ENCODE results near the gene B4GALT5.

DNA sequence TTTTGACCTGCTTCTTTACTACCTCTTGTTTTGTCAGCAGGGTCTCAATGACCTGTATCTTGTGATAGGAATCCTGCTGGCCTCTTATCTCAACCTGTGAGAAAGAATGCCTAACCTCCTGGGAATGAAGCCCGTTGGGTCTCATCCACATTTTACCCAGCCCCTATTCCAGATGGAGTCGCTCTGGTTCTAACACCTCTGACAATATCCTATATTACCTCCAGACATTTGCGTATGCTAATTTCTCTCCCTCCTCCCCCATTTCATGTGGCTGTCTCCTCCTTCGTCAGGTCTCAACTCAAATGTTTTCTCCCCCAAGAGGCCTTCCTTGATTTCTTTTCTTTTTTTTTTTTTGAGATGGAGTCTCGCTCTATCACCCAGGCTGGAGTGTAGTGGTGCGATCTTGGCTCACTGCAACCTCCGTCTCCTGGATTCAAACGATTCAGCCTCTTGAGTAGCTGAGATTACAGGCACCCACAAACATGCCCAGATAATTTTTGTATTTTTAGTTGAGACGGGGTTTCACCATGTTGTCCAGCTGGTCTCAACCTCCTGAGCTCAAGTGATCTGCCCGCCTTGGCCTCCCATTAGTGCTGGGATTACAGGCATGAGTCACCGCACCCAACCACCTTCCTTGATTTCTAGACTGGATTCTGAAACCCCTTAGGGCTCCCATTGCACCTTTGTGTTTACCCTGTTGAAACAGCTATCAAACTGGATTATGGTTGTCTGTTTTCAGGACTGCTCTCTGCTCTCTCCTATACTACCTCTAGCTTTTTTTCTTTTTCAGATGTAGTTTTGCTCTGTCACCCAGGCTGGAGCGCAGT, 49.5 kb upstream of the B4GALT5 start:
- TF ChIP-seq, protein P1, sequence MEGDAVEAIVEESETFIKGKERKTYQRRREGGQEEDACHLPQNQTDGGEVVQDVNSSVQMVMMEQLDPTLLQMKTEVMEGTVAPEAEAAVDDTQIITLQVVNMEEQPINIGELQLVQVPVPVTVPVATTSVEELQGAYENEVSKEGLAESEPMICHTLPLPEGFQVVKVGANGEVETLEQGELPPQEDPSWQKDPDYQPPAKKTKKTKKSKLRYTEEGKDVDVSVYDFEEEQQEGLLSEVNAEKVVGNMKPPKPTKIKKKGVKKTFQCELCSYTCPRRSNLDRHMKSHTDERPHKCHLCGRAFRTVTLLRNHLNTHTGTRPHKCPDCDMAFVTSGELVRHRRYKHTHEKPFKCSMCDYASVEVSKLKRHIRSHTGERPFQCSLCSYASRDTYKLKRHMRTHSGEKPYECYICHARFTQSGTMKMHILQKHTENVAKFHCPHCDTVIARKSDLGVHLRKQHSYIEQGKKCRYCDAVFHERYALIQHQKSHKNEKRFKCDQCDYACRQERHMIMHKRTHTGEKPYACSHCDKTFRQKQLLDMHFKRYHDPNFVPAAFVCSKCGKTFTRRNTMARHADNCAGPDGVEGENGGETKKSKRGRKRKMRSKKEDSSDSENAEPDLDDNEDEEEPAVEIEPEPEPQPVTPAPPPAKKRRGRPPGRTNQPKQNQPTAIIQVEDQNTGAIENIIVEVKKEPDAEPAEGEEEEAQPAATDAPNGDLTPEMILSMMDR (optimal IDR thresholded peaks at IDR 0.05 in 1 of 3, IDR thresholded peaks at IDR 0.05 in 1 of 3, conservative IDR thresholded peaks at IDR 0.05 in 1 of 3; ENCODE audit: extremely low read depth in 1 of 3, insufficient read depth in 2 of 3, low read length in 3 of 3), result no peak
- no peak for TF ChIP-seq EZH2 (IDR thresholded peaks at IDR 0.05; ENCODE audit: low read length)
